OCI-LY7 (cell line): ENCODE measurements around the gene CYB5R4. TPM values are rescaled to one million over a fixed set of nuclear protein-coding genes. Genes with fewer than 3 reads are reported as not detected.

Source experiments
- BruUV-seq: library from RNA; stranded (reverse); fragments of 400-500 nt; replicated peaks from 2 replicates; lab custom pipeline; 2021; lab: Mats Ljungman, UMichigan
- CTCF ChIA-PET: fragments of 300-600 bp; sonication (Branson Sonifier 250); formaldehyde crosslinking; loops from one replicate; lab custom pipeline; 2022; ENCODE audit warnings: antibody characterized with exemption; ENCODE audit not compliant: unreplicated experiment; lab: Charles Lee
- POLR2A ChIA-PET: fragments of 300-600 bp; sonication (Branson Sonifier 250); formaldehyde crosslinking; loops from one replicate; lab custom pipeline; 2022; ENCODE audit warnings: antibody characterized with exemption; lab: Charles Lee
- DNase-seq: peaks from one replicate; pipeline ENCODE4 v3.0.0-alpha.2; 2015; ENCODE audit warnings: low spot score
- H2AFZ ChIP-seq: fragments of 200-600 bp; sonication (generic), shearing (Covaris generic); 2 replicates; pipeline ENCODE4 v1.6.1; 2014; ENCODE audit warnings: mild to moderate bottlenecking, antibody characterized with exemption, low read length, moderate library complexity
- H3K27ac ChIP-seq: fragments of 200-600 bp; sonication (generic); 2 replicates; pipeline ENCODE4 v1.5.1; 2014; ENCODE audit warnings: mixed run types, low read depth, mild to moderate bottlenecking, moderate library complexity, low read length, inconsistent platforms; ENCODE audit not compliant: poor library complexity, severe bottlenecking
- H3K36me3 ChIP-seq: fragments of 200-600 bp; sonication (generic); 2 replicates; pipeline ENCODE4 v1.6.1; 2014; ENCODE audit warnings: mild to moderate bottlenecking, antibody characterized with exemption, low read length, moderate library complexity, mixed read lengths; ENCODE audit not compliant: insufficient read depth
- H3K4me1 ChIP-seq: fragments of 200-600 bp; sonication (generic); 2 replicates; pipeline ENCODE4 v1.5.1; 2014; ENCODE audit warnings: mild to moderate bottlenecking, low read length; ENCODE audit not compliant: insufficient read depth, poor library complexity, severe bottlenecking
- H3K4me2 ChIP-seq: fragments of 200-600 bp; sonication (generic); 2 replicates; pipeline ENCODE4 v1.6.1; 2014; ENCODE audit warnings: mild to moderate bottlenecking, low read length
- H3K4me3 ChIP-seq: fragments of 200-600 bp; sonication (generic); 2 replicates; pipeline ENCODE4 v1.5.1; 2014; ENCODE audit warnings: mild to moderate bottlenecking, low read depth, low read length; ENCODE audit not compliant: poor library complexity, severe bottlenecking
- H3K79me2 ChIP-seq: fragments of 200-600 bp; sonication (generic); 2 replicates; pipeline ENCODE4 v1.6.1; 2016; ENCODE audit warnings: low read depth, mild to moderate bottlenecking, low read length, moderate library complexity, mixed read lengths; ENCODE audit not compliant: insufficient read depth
- H3K9me2 ChIP-seq: fragments of 200-600 bp; sonication (generic); 2 replicates; pipeline ENCODE4 v1.6.1; 2016; ENCODE audit warnings: mild to moderate bottlenecking, low read length, mixed read lengths; ENCODE audit not compliant: insufficient read depth
- H3K9me3 ChIP-seq: fragments of 200-600 bp; sonication (generic); 2 replicates; pipeline ENCODE4 v1.6.1; 2014; ENCODE audit warnings: mild to moderate bottlenecking, mixed run types, low read length, mixed read lengths
- H4K20me1 ChIP-seq: fragments of 200-600 bp; sonication (generic); 2 replicates; pipeline ENCODE4 v1.6.1; 2014; ENCODE audit warnings: mild to moderate bottlenecking, antibody characterized with exemption, low read length, moderate library complexity, mixed read lengths; ENCODE audit not compliant: insufficient read depth
- CTCF ChIP-seq: fragments of 200-600 bp; sonication (generic); conservative IDR thresholded peaks from 2 replicates; pipeline ENCODE4 v1.5.1; 2014; ENCODE audit warnings: mild to moderate bottlenecking, antibody characterized with exemption, low read length, moderate library complexity, mixed read lengths
- EZH2phosphoT487 ChIP-seq: fragments of 200-600 bp; sonication (generic); IDR thresholded peaks from 2 replicates; pipeline ENCODE4 v1.6.1; 2018; ENCODE audit warnings: low read depth, borderline replicate concordance, mild to moderate bottlenecking, mixed run types, antibody characterized with exemption, low read length, moderate library complexity, mixed read lengths
- intact Hi-C: fragments of 100-400 bp; cut with micrococcal nuclease; formaldehyde crosslinking; loops from one replicate; pipeline ENCODE4 v1.10.0; 2022; ENCODE audit not compliant: unreplicated experiment
- total RNA-seq, 2 experiments: library from RNA; depleted of rRNA in 1 of 2; stranded (reverse); fragments of >200 nt in 1 of 2; shearing (Covaris generic) in 1 of 2; gene quantifications; 2 replicates each; pipeline ENCODE4 v1.2.3, GENCODE V29; 2014 to 2022

The CYB5R4 gene
- total RNA-seq, 2 experiments from 2014 or later: 16.2 to 34.8 TPM

GRCh38 chr6:83974409-83975050 is 115.0 kb downstream of the CYB5R4 start:
- H3K9me2 ChIP-seq: no peaks in the 10 kb centered on the region
- no peak overlapping the region for H2AFZ ChIP-seq
- BruUV-seq: no TSS peak
- ChIA-PET CTCF (no interaction called here), POLR2A (interaction anchor here (1.5 kb wide), 1 partner anchor 16 kb away, joined by 4 read pairs; no protein-coding TSS in a partner anchor)
- no peaks in the 10 kb centered on the region for H3K36me3 ChIP-seq
- no peak overlapping the region for H3K4me2 ChIP-seq
- no peak overlapping the region for H3K4me3 ChIP-seq
- no peaks in the 10 kb centered on the region for H3K79me2 ChIP-seq
- TF ChIP-seq CTCF: no peak
- TF ChIP-seq EZH2phosphoT487: no peak
- H3K9me3 ChIP-seq: peaks cover 7% of the 10 kb centered on the region; the same call in 1 of the 2 replicates
- no peak for DNase-seq
- H3K27ac ChIP-seq: no peak overlapping the region
- intact Hi-C loops: no loop called here
- no peaks in the 10 kb centered on the region for H3K4me1 ChIP-seq
- no peaks in the 10 kb centered on the region for H4K20me1 ChIP-seq

GRCh38 chr6:83976037-83976755 is 116.7 kb downstream of the CYB5R4 start:
- H3K27ac ChIP-seq: no peak overlapping the region
- CTCF ChIA-PET: no interaction called here
- no peak overlapping the region for H3K4me2 ChIP-seq
- no TSS peak for BruUV-seq
- TF ChIP-seq EZH2phosphoT487 (no peak), CTCF (no peak)
- no peaks in the 10 kb centered on the region for H3K4me1 ChIP-seq
- DNase-seq: no peak
- no peaks in the 10 kb centered on the region for H4K20me1 ChIP-seq
- no peaks in the 10 kb centered on the region for H3K79me2 ChIP-seq
- intact Hi-C loops: no loop called here
- POLR2A ChIA-PET: interaction anchor here (1.5 kb wide), 1 partner anchor 18 kb away, joined by 4 read pairs; no protein-coding TSS in a partner anchor
- no peak overlapping the region for H2AFZ ChIP-seq
- no peaks in the 10 kb centered on the region for H3K36me3 ChIP-seq
- peaks cover 8% of the 10 kb centered on the region; the same call in 1 of the 2 replicates for H3K9me3 ChIP-seq
- H3K9me2 ChIP-seq: no peaks in the 10 kb centered on the region
- no peak overlapping the region for H3K4me3 ChIP-seq

GRCh38 chr6:83976871-83977270 is 117.4 kb downstream of the CYB5R4 start:
- ChIA-PET CTCF (no interaction called here), POLR2A (interaction anchor here (0.8 kb wide), 1 partner anchor 44 kb away, joined by 3 read pairs; no protein-coding TSS in a partner anchor)
- H3K79me2 ChIP-seq: no peaks in the 10 kb centered on the region
- H3K9me2 ChIP-seq: no peaks in the 10 kb centered on the region
- no peak overlapping the region for H3K4me3 ChIP-seq
- H4K20me1 ChIP-seq: no peaks in the 10 kb centered on the region
- TF ChIP-seq CTCF (no peak), EZH2phosphoT487 (no peak)
- no peaks in the 10 kb centered on the region for H3K36me3 ChIP-seq
- no peak overlapping the region for H3K4me2 ChIP-seq
- H3K9me3 ChIP-seq: peaks cover 10% of the 10 kb centered on the region; the same call in 1 of the 2 replicates
- H3K27ac ChIP-seq: no peak overlapping the region
- DNase-seq: no peak
- no peaks in the 10 kb centered on the region for H3K4me1 ChIP-seq
- intact Hi-C loops: no loop called here
- no peak overlapping the region for H2AFZ ChIP-seq
- BruUV-seq: no TSS peak
